ENCODE data around the gene ARPP19. TPM values are rescaled to one million over a fixed set of nuclear protein-coding genes. Genes with fewer than 3 reads are reported as not detected.

ARPP19 gene
- total RNA-seq, 1 experiment from 2014 or later: 172 TPM

DNA sequence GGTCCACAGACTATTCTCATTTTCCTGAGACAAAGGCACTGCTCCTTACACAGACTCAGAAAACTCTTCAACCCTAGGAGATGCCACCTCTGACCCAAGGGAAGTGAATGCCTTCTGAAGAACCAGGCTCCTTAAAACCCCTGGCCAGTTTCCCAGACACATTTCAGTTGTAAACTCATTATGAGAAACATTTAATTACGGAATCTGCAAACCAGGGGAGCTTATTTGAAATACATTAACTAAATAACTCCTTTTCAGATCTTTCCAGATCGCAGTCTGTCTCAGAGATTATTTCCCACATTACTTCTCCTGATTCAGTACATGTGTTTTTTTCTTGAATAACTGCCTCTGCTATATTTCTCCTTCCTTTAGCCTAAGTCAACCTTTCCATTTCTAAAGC, 57.7 kb downstream of the ARPP19 start:
- H3K4me1 Mint-ChIP-seq (ENCODE audit: insufficient read depth, unreplicated experiment): no peaks in the 10 kb centered on the region
- H3K36me3 Mint-ChIP-seq (ENCODE audit: insufficient read depth, unreplicated experiment): no peaks in the 10 kb centered on the region
- H3K9me3 Mint-ChIP-seq (ENCODE audit: unreplicated experiment): no peaks in the 10 kb centered on the region
- H3K27me3 Mint-ChIP-seq (ENCODE audit: insufficient read depth, unreplicated experiment): no peaks in the 10 kb centered on the region
- ChIA-PET CTCF (no interaction called here), POLR2A (no interaction called here)
- BruUV-seq (replicated peaks): no TSS peak
- H3K27ac Mint-ChIP-seq (ENCODE audit: low read depth, unreplicated experiment): no peak overlapping the region
- no peak for TF ChIP-seq CTCF (IDR thresholded peaks at IDR 0.05; ENCODE audit: unreplicated experiment)
- intact Hi-C loops (cut with micrococcal nuclease): no loop called here
- H3K4me3 Mint-ChIP-seq (ENCODE audit: unreplicated experiment): no peak overlapping the region
- DNase-seq (ENCODE audit: unreplicated experiment): no peak

- DNase-seq (ENCODE audit: unreplicated experiment): no peak
- TF ChIP-seq CTCF (IDR thresholded peaks at IDR 0.05; ENCODE audit: unreplicated experiment): no peak
- no TSS peak for BruUV-seq (replicated peaks)
- no peaks in the 10 kb centered on the region for H3K36me3 Mint-ChIP-seq (ENCODE audit: insufficient read depth, unreplicated experiment)
- ChIA-PET CTCF (interaction anchor here (0.7 to 1.5 kb wide), 2 partner anchors 17 to 31 kb away, joined by 3 read pairs; no protein-coding TSS in a partner anchor), POLR2A (no interaction called here)
- intact Hi-C loops (cut with micrococcal nuclease): no loop called here
- H3K27ac Mint-ChIP-seq (ENCODE audit: low read depth, unreplicated experiment): no peak overlapping the region
- no peaks in the 10 kb centered on the region for H3K27me3 Mint-ChIP-seq (ENCODE audit: insufficient read depth, unreplicated experiment)
- peaks cover 7% of the 10 kb centered on the region for H3K4me1 Mint-ChIP-seq (ENCODE audit: insufficient read depth, unreplicated experiment)
- no peaks in the 10 kb centered on the region for H3K9me3 Mint-ChIP-seq (ENCODE audit: unreplicated experiment)
- no peak overlapping the region for H3K4me3 Mint-ChIP-seq (ENCODE audit: unreplicated experiment)
Measured at GRCh38 chr15:52509500-52510245, 59.2 kb downstream of the ARPP19 start.

DNA sequence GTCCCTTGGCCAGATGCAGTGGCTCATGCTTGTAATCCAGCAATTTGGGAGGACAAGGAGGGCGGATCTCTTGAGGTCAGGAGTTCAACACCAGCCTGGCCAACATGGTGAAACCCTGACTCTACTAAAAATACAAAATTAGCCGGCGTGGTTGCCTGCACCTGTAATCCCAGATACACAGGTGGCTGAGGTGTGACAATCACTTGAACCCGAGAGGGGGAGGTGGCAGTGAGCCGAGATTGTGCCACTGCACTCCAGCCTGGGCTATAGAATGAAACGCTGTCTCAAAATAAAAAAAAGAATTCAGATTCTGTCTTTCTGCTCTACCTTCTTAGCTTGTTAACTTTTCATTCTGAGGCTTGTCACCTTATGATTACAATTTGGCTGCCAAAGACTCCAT, 62.3 kb downstream of the ARPP19 start:
- no peak for TF ChIP-seq CTCF (IDR thresholded peaks at IDR 0.05; ENCODE audit: unreplicated experiment)
- Mint-ChIP-seq H3K27me3 (ENCODE audit: insufficient read depth, unreplicated experiment) (no peaks in the 10 kb centered on the region), H3K4me3 (ENCODE audit: unreplicated experiment) (no peak overlapping the region), H3K27ac (ENCODE audit: low read depth, unreplicated experiment) (no peak overlapping the region), H3K9me3 (ENCODE audit: unreplicated experiment) (no peaks in the 10 kb centered on the region), H3K36me3 (ENCODE audit: insufficient read depth, unreplicated experiment) (no peaks in the 10 kb centered on the region), H3K4me1 (ENCODE audit: insufficient read depth, unreplicated experiment) (peaks cover 16% of the 10 kb centered on the region)
- intact Hi-C loops (cut with micrococcal nuclease): no loop called here
- BruUV-seq (replicated peaks): no TSS peak
- CTCF ChIA-PET: interaction anchor here (0.6 kb wide), 1 partner anchor 55 kb away, joined by 5 read pairs; no protein-coding TSS in a partner anchor
- POLR2A ChIA-PET: interaction anchor here (1.1 to 1.4 kb wide), 2 partner anchors 13 to 21 kb away, joined by 3 to 4 read pairs; no protein-coding TSS in a partner anchor
- no peak for DNase-seq (ENCODE audit: unreplicated experiment)

DNA sequence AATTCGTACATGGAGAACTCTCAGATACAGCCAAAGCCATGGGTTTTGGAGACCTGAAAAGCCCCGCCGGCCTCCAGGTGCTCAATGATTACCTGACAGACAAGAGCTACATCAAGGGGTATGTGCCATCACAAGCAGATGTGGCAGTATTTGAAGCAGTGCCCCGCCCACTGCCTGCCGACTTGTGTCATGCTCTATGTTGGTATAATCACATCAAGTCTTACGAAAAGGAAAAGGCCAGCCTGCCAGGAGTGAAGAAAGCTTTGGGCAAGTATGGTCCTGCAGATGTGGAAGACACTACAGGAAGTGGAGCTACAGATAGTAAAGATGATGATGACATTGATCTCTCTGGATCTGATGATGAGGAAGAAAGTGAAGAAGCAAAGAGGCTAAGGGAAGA, 63.7 kb downstream of the ARPP19 start:
- DNase-seq (ENCODE audit: unreplicated experiment): peak; percentile 55
- Mint-ChIP-seq H3K27me3 (ENCODE audit: insufficient read depth, unreplicated experiment) (no peaks in the 10 kb centered on the region), H3K4me3 (ENCODE audit: unreplicated experiment) (no peak overlapping the region), H3K36me3 (ENCODE audit: insufficient read depth, unreplicated experiment) (no peaks in the 10 kb centered on the region), H3K4me1 (ENCODE audit: insufficient read depth, unreplicated experiment) (peaks cover 16% of the 10 kb centered on the region), H3K9me3 (ENCODE audit: unreplicated experiment) (no peaks in the 10 kb centered on the region), H3K27ac (ENCODE audit: low read depth, unreplicated experiment) (no peak overlapping the region)
- ChIA-PET POLR2A (interaction anchor here (1.1 kb wide), 1 partner anchor 9 kb away, joined by 4 read pairs; no protein-coding TSS in a partner anchor), CTCF (no interaction called here)
- TF ChIP-seq CTCF (IDR thresholded peaks at IDR 0.05; ENCODE audit: unreplicated experiment): no peak
- no TSS peak for BruUV-seq (replicated peaks)
- intact Hi-C loops (cut with micrococcal nuclease): no loop called here
